Mesenchymal stem cell (in vitro differentiated cells and primary cell): ENCODE data around the gene SYCP2L.

Experiments
- DNase-seq: peaks from one replicate; pipeline ENCODE4 v3.0.0-alpha.2; 2013
- H2AFZ ChIP-seq: one replicate; pipeline ENCODE4 v1.6.1; 2013; ENCODE audit warnings: low read depth, mild to moderate bottlenecking, control low read depth, inconsistent platforms, low read length, moderate library complexity
- H2AK5ac ChIP-seq: 2 replicates; pipeline ENCODE4 v1.6.1; 2013; ENCODE audit warnings: low read length, moderate library complexity, mild to moderate bottlenecking, inconsistent platforms; ENCODE audit not compliant: severe bottlenecking
- H2BK120ac ChIP-seq: one replicate; pipeline ENCODE4 v1.6.1; 2013; ENCODE audit warnings: low read depth, mild to moderate bottlenecking, inconsistent platforms, low read length, moderate library complexity
- H2BK12ac ChIP-seq, 2 experiments: one replicate each; pipeline ENCODE4 v1.6.1; 2013; ENCODE audit warnings: inconsistent platforms in 2 of 2, low read length in 2 of 2, mild to moderate bottlenecking in 2 of 2, moderate library complexity in 2 of 2, control low read depth in 1 of 2
- H2BK15ac ChIP-seq: one replicate; pipeline ENCODE4 v1.6.1; 2013; ENCODE audit warnings: mild to moderate bottlenecking, low read depth, inconsistent platforms; ENCODE audit not compliant: poor library complexity, severe bottlenecking
- H2BK5ac ChIP-seq: 2 replicates; pipeline ENCODE4 v1.6.1; 2013; ENCODE audit warnings: low read depth, mild to moderate bottlenecking, low read length, control low read depth, inconsistent platforms; ENCODE audit not compliant: poor library complexity, severe bottlenecking
- H3K14ac ChIP-seq, 2 experiments: one replicate each; pipeline ENCODE4 v1.6.1; 2013; ENCODE audit warnings: inconsistent platforms in 2 of 2, low read length in 2 of 2, control low read depth in 1 of 2, mild to moderate bottlenecking in 1 of 2, moderate library complexity in 1 of 2
- H3K18ac ChIP-seq, 2 experiments: one replicate each; pipeline ENCODE4 v1.6.1; 2013; ENCODE audit warnings: inconsistent platforms in 2 of 2, low read length in 2 of 2, control low read depth in 1 of 2, low read depth in 1 of 2, mild to moderate bottlenecking in 1 of 2
- H3K23ac ChIP-seq, 2 experiments: one replicate each; pipeline ENCODE4 v1.6.1; 2013; ENCODE audit warnings: inconsistent platforms in 2 of 2, low read length in 2 of 2, mild to moderate bottlenecking in 2 of 2, moderate library complexity in 2 of 2, control low read depth in 1 of 2
- H3K27ac ChIP-seq: 2 replicates; pipeline ENCODE4 v1.5.1; 2013; ENCODE audit warnings: mild to moderate bottlenecking, moderate library complexity, low read length, control low read depth, inconsistent platforms; ENCODE audit not compliant: poor library complexity, severe bottlenecking
- H3K27me3 ChIP-seq, 2 experiments: 2 replicates each; pipeline versions ENCODE4 v1.6.1 to v1.7.0; 2013; ENCODE audit warnings: low read length in 2 of 2, mild to moderate bottlenecking in 2 of 2, moderate library complexity in 2 of 2, control low read depth in 1 of 2, inconsistent platforms in 1 of 2; ENCODE audit not compliant: control insufficient read depth in 1 of 2, insufficient read depth in 1 of 2
- H3K36me3 ChIP-seq, 2 experiments: 2 replicates each; pipeline versions ENCODE4 v1.6.1 to v1.7.0; 2013; ENCODE audit warnings: low read length in 2 of 2, control low read depth in 1 of 2, inconsistent platforms in 1 of 2, low read depth in 1 of 2, mild to moderate bottlenecking in 1 of 2; ENCODE audit not compliant: insufficient read depth in 2 of 2, control insufficient read depth in 1 of 2
- H3K4ac ChIP-seq, 2 experiments: one replicate each; pipeline ENCODE4 v1.6.1; 2013; ENCODE audit warnings: inconsistent platforms in 2 of 2, low read length in 2 of 2, mild to moderate bottlenecking in 2 of 2, moderate library complexity in 2 of 2, control low read depth in 1 of 2, low read depth in 1 of 2
- H3K4me1 ChIP-seq: 2 replicates; pipeline ENCODE4 v1.6.1; 2013; ENCODE audit warnings: low read depth, low read length, control low read depth; ENCODE audit not compliant: control insufficient read depth, insufficient read depth
- H3K4me2 ChIP-seq: 2 replicates; pipeline ENCODE4 v1.6.1; 2013; ENCODE audit warnings: low read length, mild to moderate bottlenecking, inconsistent platforms; ENCODE audit not compliant: poor library complexity, severe bottlenecking
- H3K4me3 ChIP-seq, 2 experiments: 2 replicates each; pipeline versions ENCODE4 v1.5.1 to v1.7.0; 2013; ENCODE audit warnings: low read length in 2 of 2, mild to moderate bottlenecking in 2 of 2, control low read depth in 1 of 2, low read depth in 1 of 2; ENCODE audit not compliant: insufficient read depth in 1 of 2
- H3K79me1 ChIP-seq: replicated peaks from 2 replicates; pipeline ENCODE4 v1.6.1; 2013; ENCODE audit warnings: mild to moderate bottlenecking, control low read depth, low read length, inconsistent platforms; ENCODE audit not compliant: poor library complexity, severe bottlenecking
- H3K9ac ChIP-seq: 2 replicates; pipeline ENCODE4 v1.7.0; 2013; ENCODE audit warnings: mild to moderate bottlenecking, low read length, moderate library complexity
- H3K9me3 ChIP-seq: 2 replicates; pipeline ENCODE4 v1.7.0; 2013; ENCODE audit warnings: mild to moderate bottlenecking, low read length; ENCODE audit not compliant: control insufficient read depth
- H4K8ac ChIP-seq: one replicate; pipeline ENCODE4 v1.6.1; 2013; ENCODE audit warnings: inconsistent platforms, mild to moderate bottlenecking, low read length, moderate library complexity
- H4K91ac ChIP-seq: one replicate; pipeline ENCODE4 v1.6.1; 2013; ENCODE audit warnings: mild to moderate bottlenecking, low read length, inconsistent platforms
- WGBS: methylation state at CpG from one replicate; pipeline ENCODE4 v1.1.7; 2013; ENCODE audit warnings: mixed read lengths; 5-methylcytosine and 5-hydroxymethylcytosine counted together

SYCP2L gene

DNA sequence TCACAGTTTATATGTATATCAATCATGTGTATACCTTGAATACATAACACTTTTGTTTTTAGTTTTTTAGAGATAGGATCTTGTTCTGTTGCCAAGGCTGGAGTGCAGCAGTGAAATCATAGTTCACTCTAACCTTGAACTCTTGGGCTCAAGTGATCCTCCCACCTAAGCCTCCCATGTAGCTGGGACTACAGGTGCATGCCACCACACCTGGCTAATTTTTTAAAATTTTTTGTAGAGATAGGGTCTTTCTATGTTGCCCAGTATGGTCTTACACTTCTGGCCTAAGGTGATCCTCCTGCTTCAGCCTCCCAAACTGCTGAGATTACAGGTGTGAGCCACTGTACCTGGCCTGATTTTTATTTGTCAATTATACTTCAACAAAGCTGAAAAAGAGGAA, 69.9 kb downstream of the SYCP2L start:
- no peak overlapping the region for H3K18ac ChIP-seq
- H4K8ac ChIP-seq: no peak overlapping the region
- no peak overlapping the region for H3K4ac ChIP-seq
- no peak overlapping the region for H2BK120ac ChIP-seq
- H3K79me1 ChIP-seq: no peaks in the 10 kb centered on the region
- H3K4me2 ChIP-seq: no peak overlapping the region
- H2AFZ ChIP-seq: no peak overlapping the region
- H4K91ac ChIP-seq: no peak overlapping the region
- H3K27ac ChIP-seq: no peak overlapping the region
- no peak overlapping the region for H3K14ac ChIP-seq
- H2BK5ac ChIP-seq: no peak overlapping the region
- H2BK15ac ChIP-seq: no peak overlapping the region
- DNase-seq: no peak
- H2AK5ac ChIP-seq: no peak overlapping the region
- H3K9ac ChIP-seq: no peak overlapping the region
- H3K9me3 ChIP-seq: no peaks in the 10 kb centered on the region
- H3K27me3 ChIP-seq: no peaks in the 10 kb centered on the region
- no peak overlapping the region for H3K4me3 ChIP-seq
- no peaks in the 10 kb centered on the region for H3K36me3 ChIP-seq
- H2BK12ac ChIP-seq: no peak overlapping the region
- H3K23ac ChIP-seq: no peak overlapping the region
- H3K4me1 ChIP-seq: no peaks in the 10 kb centered on the region

DNA sequence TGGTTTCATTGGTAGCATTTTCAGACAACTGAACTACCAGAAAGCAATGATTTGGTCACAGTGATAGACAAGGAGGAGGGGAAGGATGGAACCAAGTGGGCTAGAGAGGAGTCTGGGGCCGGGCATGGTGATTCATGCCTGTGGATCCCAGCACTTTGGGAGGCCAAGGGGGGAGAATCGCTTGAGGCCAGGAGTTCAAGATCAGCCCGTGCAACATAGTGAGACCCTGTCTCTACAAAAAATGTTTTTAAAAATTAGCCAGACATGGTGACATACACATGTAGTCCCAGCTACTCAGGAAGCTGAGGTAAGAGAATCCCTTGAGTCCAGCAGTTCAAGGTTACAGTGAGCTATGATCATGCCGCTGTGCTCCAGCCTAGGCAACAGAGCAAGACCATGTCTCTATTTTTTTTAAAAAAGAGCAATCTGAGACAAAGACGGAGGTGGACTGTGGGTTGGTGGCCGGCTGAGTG, 70.6 kb downstream of the SYCP2L start:
- H4K8ac ChIP-seq: no peak overlapping the region
- no peak overlapping the region for H4K91ac ChIP-seq
- H3K36me3 ChIP-seq: no peaks in the 10 kb centered on the region
- no peak overlapping the region for H2AFZ ChIP-seq
- no peak overlapping the region for H3K23ac ChIP-seq
- H3K4me2 ChIP-seq: no peak overlapping the region
- no peaks in the 10 kb centered on the region for H3K79me1 ChIP-seq
- H3K27ac ChIP-seq: no peak overlapping the region
- DNase-seq: no peak
- no peaks in the 10 kb centered on the region for H3K4me1 ChIP-seq
- H3K14ac ChIP-seq: no peak overlapping the region
- no peak overlapping the region for H3K9ac ChIP-seq
- H2BK120ac ChIP-seq: no peak overlapping the region
- H2BK15ac ChIP-seq: no peak overlapping the region
- no peak overlapping the region for H2BK12ac ChIP-seq
- no peak overlapping the region for H2AK5ac ChIP-seq
- H3K9me3 ChIP-seq: no peaks in the 10 kb centered on the region
- H3K4ac ChIP-seq: no peak overlapping the region
- H3K27me3 ChIP-seq: no peaks in the 10 kb centered on the region
- no peak overlapping the region for H2BK5ac ChIP-seq
- H3K4me3 ChIP-seq: no peak overlapping the region
- WGBS: 82% methylated on average over 6 of the region's 6 CpGs
- no peak overlapping the region for H3K18ac ChIP-seq

DNA sequence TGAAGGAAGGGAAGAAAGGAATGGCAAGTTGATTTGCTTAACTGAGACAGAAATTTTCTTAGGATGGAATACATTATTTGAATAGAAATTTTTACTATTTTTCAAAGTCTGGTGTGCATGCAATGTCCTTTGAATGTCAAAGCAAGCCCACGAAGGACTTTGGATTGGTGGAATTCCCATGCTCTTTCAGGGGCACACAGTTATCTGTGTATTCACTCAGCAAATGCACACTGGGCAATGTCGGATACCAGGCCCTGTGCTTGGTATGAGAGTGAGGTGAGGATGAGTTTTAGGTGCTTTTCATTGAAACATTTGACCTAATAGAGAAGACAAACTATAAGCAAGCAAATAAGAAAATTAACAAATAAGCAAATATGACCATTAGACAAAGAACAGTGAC, 73.3 kb downstream of the SYCP2L start:
- Histone ChIP-seq H3K9ac (no peak overlapping the region), H2BK5ac (no peak overlapping the region), H3K14ac (no peak overlapping the region), H3K79me1 (no peaks in the 10 kb centered on the region), H2BK12ac (no peak overlapping the region), H3K18ac (no peak overlapping the region), H3K4me1 (peaks cover 1% of the 10 kb centered on the region), H3K27me3 (no peaks in the 10 kb centered on the region), H3K4me3 (no peak overlapping the region), H3K36me3 (no peaks in the 10 kb centered on the region), H3K23ac (no peak overlapping the region), H3K4me2 (no peak overlapping the region), H2BK120ac (no peak overlapping the region), H3K4ac (no peak overlapping the region), H4K91ac (no peak overlapping the region), H2AFZ (no peak overlapping the region), H2BK15ac (no peak overlapping the region), H2AK5ac (no peak overlapping the region), H4K8ac (no peak overlapping the region), H3K27ac (no peak overlapping the region), H3K9me3 (no peaks in the 10 kb centered on the region)
- 88% methylated on average over 1 of the region's 2 CpGs for WGBS
- DNase-seq: no peak

DNA sequence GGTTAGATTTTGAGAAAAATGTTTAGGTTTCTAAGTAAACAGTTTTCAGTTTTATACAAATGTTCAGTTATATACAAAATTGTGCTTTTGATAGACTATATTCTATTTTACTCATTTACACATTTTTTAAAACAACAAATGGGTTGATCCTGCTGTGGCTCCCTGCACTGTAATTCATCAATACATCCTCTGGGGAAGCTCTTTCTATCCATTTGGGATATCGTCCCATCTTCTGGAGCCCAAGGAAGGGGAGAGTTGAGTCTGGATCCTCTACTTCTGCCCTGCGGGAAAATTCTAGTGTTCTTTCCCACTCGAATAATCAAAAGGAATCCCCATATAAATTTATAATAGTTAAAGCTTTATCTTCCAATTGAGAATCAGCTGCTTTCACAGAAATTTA, 75.0 kb downstream of the SYCP2L start:
- Histone ChIP-seq H3K9ac (no peak overlapping the region), H3K4me3 (no peak overlapping the region), H3K4me2 (no peak overlapping the region), H2BK12ac (no peak overlapping the region), H2BK120ac (no peak overlapping the region), H3K79me1 (no peaks in the 10 kb centered on the region), H3K36me3 (no peaks in the 10 kb centered on the region), H4K91ac (no peak overlapping the region), H4K8ac (no peak overlapping the region), H3K9me3 (peaks cover 11% of the 10 kb centered on the region), H2AK5ac (no peak overlapping the region), H3K14ac (no peak overlapping the region), H2AFZ (no peak overlapping the region), H3K4me1 (peaks cover 1% of the 10 kb centered on the region), H3K18ac (no peak overlapping the region), H3K4ac (no peak overlapping the region), H2BK5ac (no peak overlapping the region), H3K23ac (no peak overlapping the region), H3K27ac (no peak overlapping the region), H2BK15ac (no peak overlapping the region), H3K27me3 (no peaks in the 10 kb centered on the region)
- DNase-seq: no peak
- WGBS: 100% methylated on average over 1 of the region's 3 CpGs
